Glutamatergic neuron (in vitro differentiated cells): ENCODE data around the gene PLK5. TPM values are rescaled to one million over a fixed set of nuclear protein-coding genes. Genes with fewer than 3 reads are reported as not detected.
"Not testable (repeated sequence)": the region's sequence is repeated elsewhere in the genome, so short reads cannot be mapped to it uniquely, and the experiment has no call there.

Source experiments
- DNase-seq: peaks from one replicate; pipeline ENCODE4 v3.0.0; 2022
- H3K27ac Mint-ChIP-seq: one replicate; pipeline ENCODE4 v1.8.0; 2020; ENCODE audit warnings: mild to moderate bottlenecking, mixed read lengths, inconsistent platforms; ENCODE audit not compliant: unreplicated experiment
- H3K27me3 Mint-ChIP-seq: one replicate; pipeline ENCODE4 v1.8.0; 2020; ENCODE audit warnings: mild to moderate bottlenecking, moderate library complexity, mixed read lengths, inconsistent platforms; ENCODE audit not compliant: unreplicated experiment
- H3K36me3 Mint-ChIP-seq: one replicate; pipeline ENCODE4 v1.8.0; 2020; ENCODE audit warnings: mild to moderate bottlenecking, mixed read lengths, inconsistent platforms; ENCODE audit not compliant: unreplicated experiment
- H3K4me1 Mint-ChIP-seq: one replicate; pipeline ENCODE4 v1.8.0; 2020; ENCODE audit warnings: mild to moderate bottlenecking, low read depth, mixed read lengths, inconsistent platforms; ENCODE audit not compliant: unreplicated experiment
- H3K4me3 Mint-ChIP-seq: one replicate; pipeline ENCODE4 v1.8.0; 2020; ENCODE audit warnings: mild to moderate bottlenecking, mixed read lengths, inconsistent platforms; ENCODE audit not compliant: unreplicated experiment
- H3K9me3 Mint-ChIP-seq: one replicate; pipeline ENCODE4 v1.8.0; 2020; ENCODE audit warnings: mild to moderate bottlenecking, moderate library complexity, mixed read lengths, inconsistent platforms; ENCODE audit not compliant: unreplicated experiment
- total RNA-seq: library from RNA; stranded (reverse); fragmentation: NEBNext Ultra II Directional; extraction: Animal tissue kit (Norgen Biotek cat#: 25700); gene quantifications from one replicate; pipeline ENCODE4 v1.2.1, GENCODE V29; 2021; ENCODE audit not compliant: unreplicated experiment
- TF ChIP-seq, protein P1 (sequence below): fragments of 200-600 bp; sonication (generic); IDR thresholded peaks from one replicate; pipeline ENCODE4 v1.5.0; 2021; ENCODE audit not compliant: partially characterized antibody, unreplicated experiment

The PLK5 gene
- total RNA-seq, 1 donor from 2014 or later: 0.69 TPM

DNA sequence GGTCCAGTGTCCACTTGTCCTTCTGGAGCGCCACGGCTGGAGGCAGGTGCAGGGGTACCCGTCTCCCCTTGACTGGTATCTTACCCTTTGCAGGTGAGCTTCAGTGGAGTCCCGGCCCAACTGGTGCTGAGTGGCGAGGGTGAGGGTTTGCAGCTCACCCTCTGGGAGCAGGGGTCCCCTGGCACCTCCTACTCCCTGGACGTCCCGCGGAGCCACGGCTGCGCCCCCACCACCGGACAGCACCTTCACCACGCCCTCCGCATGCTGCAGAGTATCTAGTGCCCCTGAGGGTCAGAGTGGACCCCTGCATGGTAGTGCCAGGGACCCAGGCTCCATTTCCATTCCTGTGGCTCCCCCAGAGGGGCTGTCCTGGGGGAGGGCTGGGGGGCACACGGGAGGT is 11.1 kb downstream of the PLK5 start:
- TF ChIP-seq, protein P1, sequence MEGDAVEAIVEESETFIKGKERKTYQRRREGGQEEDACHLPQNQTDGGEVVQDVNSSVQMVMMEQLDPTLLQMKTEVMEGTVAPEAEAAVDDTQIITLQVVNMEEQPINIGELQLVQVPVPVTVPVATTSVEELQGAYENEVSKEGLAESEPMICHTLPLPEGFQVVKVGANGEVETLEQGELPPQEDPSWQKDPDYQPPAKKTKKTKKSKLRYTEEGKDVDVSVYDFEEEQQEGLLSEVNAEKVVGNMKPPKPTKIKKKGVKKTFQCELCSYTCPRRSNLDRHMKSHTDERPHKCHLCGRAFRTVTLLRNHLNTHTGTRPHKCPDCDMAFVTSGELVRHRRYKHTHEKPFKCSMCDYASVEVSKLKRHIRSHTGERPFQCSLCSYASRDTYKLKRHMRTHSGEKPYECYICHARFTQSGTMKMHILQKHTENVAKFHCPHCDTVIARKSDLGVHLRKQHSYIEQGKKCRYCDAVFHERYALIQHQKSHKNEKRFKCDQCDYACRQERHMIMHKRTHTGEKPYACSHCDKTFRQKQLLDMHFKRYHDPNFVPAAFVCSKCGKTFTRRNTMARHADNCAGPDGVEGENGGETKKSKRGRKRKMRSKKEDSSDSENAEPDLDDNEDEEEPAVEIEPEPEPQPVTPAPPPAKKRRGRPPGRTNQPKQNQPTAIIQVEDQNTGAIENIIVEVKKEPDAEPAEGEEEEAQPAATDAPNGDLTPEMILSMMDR: no peak
- DNase-seq: no peak
- Mint-ChIP-seq H3K27me3 (peaks cover 5% of the 10 kb centered on the region), H3K27ac (no peak overlapping the region), H3K4me1 (no peaks in the 10 kb centered on the region), H3K9me3 (peaks cover 5% of the 10 kb centered on the region), H3K4me3 (no peak overlapping the region), H3K36me3 (no peaks in the 10 kb centered on the region)

- not testable (repeated sequence) for H3K27me3 Mint-ChIP-seq, H3K9me3 Mint-ChIP-seq, DNase-seq, H3K27ac Mint-ChIP-seq, H3K36me3 Mint-ChIP-seq, H3K4me1 Mint-ChIP-seq, H3K4me3 Mint-ChIP-seq
These were observed 11.8 kb downstream of the PLK5 start for GRCh38 chr19:1535699-1536098.

- Mint-ChIP-seq H3K9me3 (no peaks in the 10 kb centered on the region), H3K27ac (no peak overlapping the region), H3K27me3 (peaks cover 2% of the 10 kb centered on the region), H3K4me1 (peaks cover 2% of the 10 kb centered on the region), H3K36me3 (no peaks in the 10 kb centered on the region), H3K4me3 (no peak overlapping the region)
- no peak for DNase-seq
- TF ChIP-seq, protein P1: no peak
These were observed 15.1 kb downstream of the PLK5 start for GRCh38 chr19:1538978-1539377.

DNA sequence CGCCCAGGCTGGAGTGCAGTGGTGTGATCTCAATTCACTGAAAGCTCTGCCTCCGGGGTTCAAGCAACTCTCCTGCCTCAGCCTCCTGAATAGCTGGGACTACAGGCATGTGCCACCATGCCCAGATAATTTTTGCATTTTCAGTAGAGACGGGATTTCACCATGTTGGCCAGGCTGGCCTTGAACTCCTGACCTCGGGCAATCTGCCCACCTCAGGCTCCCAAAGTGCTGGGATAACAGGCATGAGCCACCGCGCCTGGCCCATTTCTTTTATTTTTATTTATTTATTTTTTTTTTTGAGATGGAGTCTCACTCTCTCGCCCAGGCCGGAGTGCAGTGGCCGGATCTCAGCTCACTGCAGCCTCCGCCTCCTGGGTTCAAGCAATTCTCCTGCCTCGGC is 15.9 kb downstream of the PLK5 start:
- not testable (repeated sequence) for DNase-seq, H3K4me3 Mint-ChIP-seq, H3K9me3 Mint-ChIP-seq, H3K36me3 Mint-ChIP-seq, H3K27ac Mint-ChIP-seq, H3K4me1 Mint-ChIP-seq, H3K27me3 Mint-ChIP-seq

GRCh38 chr19:1540365-1540925 is 16.6 kb downstream of the PLK5 start:
- Mint-ChIP-seq H3K4me3 (no peak overlapping the region), H3K27me3 (peaks cover 2% of the 10 kb centered on the region), H3K9me3 (no peaks in the 10 kb centered on the region), H3K4me1 (peaks cover 2% of the 10 kb centered on the region), H3K27ac (no peak overlapping the region), H3K36me3 (no peaks in the 10 kb centered on the region)
- TF ChIP-seq, protein P1: no peak
- DNase-seq: no peak

- Mint-ChIP-seq H3K27ac (no peak overlapping the region), H3K27me3 (peaks cover 2% of the 10 kb centered on the region), H3K4me3 (no peak overlapping the region), H3K9me3 (peaks cover 6% of the 10 kb centered on the region), H3K36me3 (no peaks in the 10 kb centered on the region), H3K4me1 (no peaks in the 10 kb centered on the region)
- TF ChIP-seq, protein P1: no peak
- DNase-seq: no peak
These were observed 25.6 kb downstream of the PLK5 start for GRCh38 chr19:1549332-1549945.
